HTERT RPE-1 (cell line): Measurements from ENCODE around the gene SYNPR.

Experiments used
- in situ Hi-C: fragments of 300-500 bp; cut with MboI; formaldehyde crosslinking; loops from 4 replicates; pipeline ENCODE4 v1.14.3; 2020; ENCODE audit warnings: low sequenced_read_pairs

The SYNPR gene

DNA sequence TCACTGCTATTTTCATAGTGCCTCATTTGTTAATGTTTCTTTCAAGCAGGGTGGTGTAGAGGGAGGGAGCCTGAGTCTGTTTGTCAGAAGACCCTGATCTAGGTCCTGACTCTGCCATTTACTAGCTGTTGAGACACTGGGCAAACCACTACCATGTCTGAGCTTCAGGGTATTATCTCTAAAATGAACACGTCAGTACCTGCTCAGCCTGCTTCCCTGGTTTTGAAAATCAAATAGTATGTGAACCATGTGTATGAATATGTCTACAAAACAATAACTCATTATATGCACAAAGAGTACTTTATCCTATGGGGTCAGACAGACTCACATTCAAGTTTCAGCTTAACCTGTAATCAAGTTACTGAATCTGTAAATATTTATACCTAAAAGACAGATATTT is 25.1 kb downstream of the SYNPR start:
- in situ Hi-C loops: no loop called here

DNA sequence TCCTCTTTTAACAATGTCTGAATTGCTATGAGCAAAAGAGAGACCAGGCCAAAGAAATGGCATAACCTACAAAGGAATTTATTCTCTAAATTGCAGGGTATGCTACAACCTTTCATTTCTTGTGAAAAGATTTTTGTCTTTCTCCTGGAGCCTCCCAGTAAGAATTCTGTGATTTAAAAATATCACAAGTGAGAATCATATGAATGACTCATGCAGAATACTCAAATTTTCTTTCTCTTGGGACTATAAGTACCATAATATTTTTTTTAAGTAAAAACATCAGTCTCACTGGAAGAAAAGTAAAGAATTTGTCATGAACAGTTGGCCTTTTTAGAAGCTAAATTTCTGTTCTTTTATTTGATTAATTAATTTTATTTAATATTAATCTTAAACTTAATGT is 26.3 kb downstream of the SYNPR start:
- in situ Hi-C loops: no loop called here

DNA sequence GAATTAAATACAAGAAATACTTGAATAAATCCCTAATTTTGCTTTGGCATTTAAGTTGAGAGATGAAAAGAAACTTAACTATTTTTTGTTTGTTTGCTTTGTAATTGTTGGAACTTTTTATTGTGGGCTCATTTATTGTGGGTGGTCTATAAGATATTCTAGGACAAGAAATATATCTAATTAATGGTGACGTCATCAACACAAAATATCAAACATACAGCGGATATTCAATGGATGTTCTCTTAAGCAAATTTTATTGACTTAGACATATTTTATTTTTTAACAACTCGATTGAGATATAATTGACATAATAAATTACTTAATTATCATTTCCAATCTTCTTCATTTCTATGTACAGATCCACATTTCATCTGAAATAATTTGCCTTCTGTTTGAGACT is 30.0 kb downstream of the SYNPR start:
- in situ Hi-C loops: no loop called here

DNA sequence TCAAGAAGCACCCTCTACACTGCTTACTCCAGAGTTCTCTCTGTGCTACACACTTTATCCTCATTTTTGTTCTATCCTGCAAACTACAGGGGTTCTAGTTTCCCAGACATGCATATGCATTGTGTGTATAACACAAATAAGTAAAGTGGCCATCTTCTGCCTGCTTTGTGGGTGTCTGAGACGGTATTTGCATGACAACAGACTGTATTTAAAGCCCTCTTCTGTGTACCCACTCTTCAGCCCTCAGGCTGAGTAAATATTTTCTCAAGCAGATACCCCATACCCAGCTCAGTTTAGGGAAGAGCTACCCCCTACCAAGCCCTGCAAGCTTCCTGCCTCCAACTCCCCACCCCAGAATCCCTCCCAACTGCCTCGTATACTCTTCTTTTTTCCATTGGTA is 31.7 kb downstream of the SYNPR start:
- in situ Hi-C loops: no loop called here

DNA sequence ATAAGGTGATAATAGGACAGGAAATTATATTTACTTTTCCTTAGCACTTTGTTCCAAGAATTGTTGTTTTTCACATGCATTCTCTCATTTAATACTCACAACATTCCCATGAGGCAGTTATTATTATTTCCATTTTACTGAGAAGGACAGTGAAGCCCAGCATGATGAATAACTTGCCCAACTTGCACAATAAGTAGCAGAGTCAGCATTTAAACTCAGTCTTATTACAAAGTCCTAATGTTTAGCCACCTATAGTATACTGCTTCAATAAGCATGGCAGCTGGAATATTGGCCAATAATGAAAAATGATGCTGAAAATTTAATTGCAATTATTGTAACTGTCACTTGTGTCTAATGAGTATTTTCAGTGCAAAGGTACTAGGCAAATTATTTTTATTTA is 45.7 kb downstream of the SYNPR start:
- in situ Hi-C loops: no loop called here

DNA sequence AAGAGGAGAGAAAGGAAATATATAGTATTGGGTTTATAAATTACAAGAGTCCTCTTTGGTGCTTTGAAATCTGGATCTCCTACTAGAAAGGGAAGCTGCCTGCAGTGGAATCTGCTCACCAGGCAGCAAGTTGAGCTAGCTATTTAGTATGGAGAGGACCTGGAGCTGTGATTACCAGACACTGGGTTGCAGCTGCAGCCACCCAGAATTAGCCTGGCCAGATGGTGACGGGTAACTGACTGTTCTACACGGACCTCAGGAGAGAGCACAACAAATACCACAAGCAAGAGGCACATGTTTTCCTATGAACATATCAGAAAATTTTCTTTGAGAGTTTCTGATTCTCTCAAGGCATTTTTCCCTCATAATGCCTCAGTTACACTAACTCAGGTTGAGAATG is 46.5 kb downstream of the SYNPR start:
- in situ Hi-C loops: no loop called here

DNA sequence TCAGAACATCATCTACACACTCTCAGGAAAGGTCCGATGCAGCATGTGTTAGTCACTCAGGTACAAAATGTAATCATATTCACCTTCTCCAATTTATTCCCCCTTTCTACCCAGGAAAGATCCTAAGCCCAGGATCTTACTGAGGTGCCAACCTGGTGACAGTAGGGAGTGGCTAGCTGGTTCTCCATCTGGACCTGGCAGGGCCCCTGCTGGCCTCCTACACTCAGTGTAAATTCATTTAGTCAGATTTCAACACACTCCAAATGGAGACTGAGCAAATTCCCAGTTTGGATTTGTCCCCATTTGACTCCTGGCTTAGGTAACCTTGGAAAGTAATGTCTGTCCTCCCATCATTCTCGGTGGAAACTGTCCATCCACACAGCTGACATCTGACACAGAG is 47.3 kb downstream of the SYNPR start:
- in situ Hi-C loops: no loop called here

DNA sequence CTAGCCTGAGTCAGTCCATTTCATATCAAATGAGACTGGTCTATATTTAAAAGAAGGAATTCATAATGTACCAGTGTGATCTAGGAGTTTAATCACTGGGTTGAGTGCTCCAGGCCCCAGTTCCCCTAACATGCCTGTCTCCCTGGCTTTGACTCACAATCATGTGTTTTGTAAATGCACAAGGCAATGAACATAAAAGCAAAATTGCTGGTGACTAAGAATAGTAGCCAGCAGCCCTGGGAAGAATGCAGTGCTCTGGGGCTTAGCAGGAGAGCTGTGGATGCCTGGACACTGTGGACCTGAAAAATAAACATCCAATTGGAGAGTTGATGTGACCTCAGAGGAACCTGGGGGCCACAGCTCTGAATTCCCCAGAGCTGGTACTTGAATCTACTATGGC is 50.3 kb downstream of the SYNPR start:
- in situ Hi-C loops: no loop called here

DNA sequence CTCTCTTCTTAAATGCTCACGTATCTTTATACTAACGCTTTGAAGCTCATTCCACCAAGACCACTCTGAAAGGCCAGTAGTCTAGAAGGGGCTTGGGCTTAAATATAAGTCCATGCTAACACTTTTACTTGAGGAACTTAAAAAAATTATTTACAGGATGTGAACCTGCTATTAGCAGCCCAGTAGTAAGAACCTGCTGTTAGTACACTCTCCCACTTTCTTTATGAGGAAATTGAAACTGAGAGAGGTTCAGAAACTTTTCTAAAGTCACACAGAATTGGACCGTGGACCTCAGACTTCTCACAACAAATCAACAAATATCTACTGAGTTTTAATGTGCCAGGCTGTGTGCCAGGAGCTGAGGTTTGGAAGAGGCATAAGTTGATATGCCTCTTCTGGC is 53.4 kb downstream of the SYNPR start:
- in situ Hi-C loops: no loop called here

DNA sequence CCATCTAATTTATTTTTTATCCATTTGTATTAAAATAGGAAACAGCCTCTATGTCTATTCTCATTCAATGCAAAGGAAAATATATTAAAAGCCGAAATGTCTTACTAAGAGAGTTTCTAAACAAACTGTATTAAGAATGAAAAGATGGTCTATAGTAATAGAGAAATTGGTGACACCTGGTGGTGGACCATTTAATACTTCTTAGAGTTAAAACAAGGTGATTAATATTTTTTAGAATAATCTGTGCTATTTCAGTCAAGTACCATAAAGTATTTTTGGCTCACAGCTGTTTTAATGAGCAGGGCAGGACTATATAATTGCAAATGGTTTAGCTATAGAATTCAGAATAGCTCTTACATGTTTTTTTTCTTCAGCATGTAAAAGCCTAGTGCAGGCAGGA is 55.7 kb downstream of the SYNPR start:
- in situ Hi-C loops: no loop called here

DNA sequence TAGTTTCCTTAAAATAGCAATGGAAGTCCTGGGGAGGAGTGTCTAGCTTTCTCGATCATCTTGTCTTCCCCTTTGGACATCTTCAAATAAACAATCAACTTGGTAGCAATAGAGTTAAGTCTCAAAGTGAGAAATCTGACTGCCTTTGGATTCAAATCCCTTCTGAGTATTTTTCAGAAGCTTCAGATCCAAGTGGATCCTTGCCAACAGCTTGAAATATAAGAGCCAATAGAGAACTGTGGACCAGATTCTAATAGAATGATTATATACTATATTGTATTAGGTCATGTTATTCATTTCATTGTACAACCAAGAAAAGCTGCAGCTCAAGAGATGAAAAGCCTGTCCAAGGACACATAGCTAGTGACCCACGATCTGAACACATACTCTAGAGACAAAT is 60.2 kb downstream of the SYNPR start:
- in situ Hi-C loops: no loop called here

DNA sequence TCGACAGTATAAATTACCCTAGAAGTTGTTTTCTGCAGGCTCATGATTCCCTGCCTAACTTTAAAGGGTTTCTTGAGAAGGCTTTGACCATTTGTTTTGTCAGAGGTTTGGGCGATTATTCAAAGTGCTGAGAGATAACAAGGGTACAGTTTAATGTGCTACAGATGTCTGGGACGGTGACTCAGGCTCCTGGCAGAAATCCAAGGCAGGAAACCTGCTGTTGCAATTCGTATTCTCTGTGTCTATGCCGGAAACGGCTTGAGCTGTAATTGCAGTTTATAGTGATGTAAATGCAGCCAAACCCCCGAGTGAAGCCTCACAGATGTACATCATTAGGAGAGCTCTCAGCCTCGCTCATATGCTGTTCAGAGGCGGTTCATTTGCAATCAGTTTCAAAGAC is 65.6 kb downstream of the SYNPR start:
- in situ Hi-C loops: no loop called here

DNA sequence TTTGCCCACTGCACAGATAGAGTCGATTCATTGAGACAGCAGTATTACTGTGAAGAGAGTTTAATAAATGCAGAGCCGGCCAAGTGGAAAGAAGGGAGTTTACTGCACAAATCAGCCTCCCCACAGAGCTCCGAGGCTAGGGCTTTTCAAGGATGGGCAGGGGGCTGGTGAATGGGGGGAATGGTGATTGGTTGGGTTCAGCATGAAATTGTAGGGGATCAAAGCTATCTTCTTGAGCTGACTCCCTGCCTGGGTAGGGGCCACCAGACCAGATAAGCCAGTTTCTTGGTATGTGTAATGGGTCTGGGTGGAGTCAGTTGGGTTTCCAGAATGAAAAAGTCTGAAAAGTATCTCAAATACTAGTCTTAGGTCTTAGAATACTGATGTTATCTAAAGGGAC is 66.6 kb downstream of the SYNPR start:
- in situ Hi-C loops: no loop called here

DNA sequence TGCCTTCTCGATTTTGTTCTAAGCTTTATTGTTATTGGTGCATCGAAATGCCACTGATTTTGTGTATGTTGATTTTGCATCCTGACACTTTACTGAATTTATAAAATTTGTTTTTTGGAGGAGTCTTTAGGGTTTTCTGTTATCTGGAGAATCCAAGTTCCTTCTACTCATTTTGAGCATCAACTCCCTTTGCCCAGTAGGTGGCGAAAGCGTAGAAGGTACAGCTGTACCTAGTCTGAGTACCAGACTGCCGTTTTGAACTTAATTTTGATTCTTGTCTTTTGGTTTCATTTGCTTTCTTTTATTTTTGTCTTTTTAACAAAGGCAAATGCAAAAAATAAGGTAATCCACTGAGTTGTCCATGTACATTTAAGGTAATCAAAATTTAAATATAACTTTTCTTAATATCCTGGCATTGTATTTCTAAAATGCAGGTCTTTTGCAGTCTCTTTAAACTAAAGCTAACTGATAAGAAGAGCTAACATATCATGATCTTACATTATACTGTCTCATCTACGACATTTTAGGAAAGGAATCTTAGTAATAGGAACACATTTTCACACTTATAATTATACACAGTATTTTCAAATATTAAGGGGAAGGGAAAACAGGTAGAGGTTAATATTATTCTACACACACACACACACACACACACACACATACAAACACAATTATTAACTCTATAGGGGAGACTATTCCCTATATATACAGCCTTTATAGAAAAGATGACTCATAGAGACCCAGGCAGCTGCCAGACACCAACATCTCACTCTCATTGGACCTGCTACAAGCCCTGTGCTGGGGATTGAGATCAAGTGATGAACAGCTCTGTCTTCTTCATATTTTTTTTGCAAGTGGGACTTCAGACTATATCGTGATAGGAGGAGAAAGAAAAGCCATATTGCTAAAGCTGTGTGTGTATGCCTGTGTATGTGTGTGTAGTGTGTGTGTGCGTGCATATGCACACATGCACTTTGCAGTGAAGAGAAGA is 71.8 kb downstream of the SYNPR start:
- in situ Hi-C loops: loop anchor here (25.0 kb wide), 1 partner anchor 462 kb away; the partner anchor contains the start of gene C3orf49

DNA sequence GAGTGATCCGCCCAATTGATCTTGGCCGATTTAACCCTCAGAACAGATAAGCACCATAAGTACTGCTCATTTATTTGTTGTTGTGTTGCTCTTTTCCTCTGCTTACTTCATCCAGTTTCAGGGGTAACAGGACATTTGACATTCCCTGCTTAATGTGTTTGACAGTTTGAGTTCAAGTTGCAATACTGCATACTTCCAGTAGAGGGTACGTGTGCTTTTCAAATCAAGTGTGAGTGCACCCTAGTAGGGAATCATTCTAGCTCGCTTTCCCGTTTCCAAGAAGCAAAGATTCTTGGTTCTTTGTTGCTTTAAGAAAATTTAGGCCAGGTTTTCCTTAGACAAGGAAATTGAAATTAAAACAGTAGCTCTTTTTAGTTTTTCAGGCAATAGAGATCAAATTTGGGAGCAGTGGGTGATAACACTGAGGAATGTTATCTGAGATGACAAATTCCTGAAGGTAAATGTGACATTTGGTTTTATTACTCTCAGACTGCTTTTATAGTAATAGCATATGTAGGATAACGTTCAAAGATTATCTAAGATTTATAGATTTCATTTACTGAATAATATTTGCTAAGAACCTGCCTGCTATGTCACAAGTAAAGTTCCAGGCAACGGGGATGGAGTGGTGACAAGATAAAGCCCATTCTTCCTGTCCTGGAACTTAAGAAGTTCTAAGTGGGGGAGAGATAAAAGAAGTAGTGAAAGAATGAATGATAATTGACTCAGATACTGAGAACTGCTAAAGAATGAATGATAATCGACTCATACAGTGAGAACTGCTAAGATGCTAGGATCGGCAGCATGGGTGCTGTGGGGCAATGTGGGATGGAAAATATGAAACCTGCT is 73.3 kb downstream of the SYNPR start:
- in situ Hi-C loops: loop anchor here (25.0 kb wide), 1 partner anchor 461 kb away; the partner anchor contains the start of gene C3orf49

DNA sequence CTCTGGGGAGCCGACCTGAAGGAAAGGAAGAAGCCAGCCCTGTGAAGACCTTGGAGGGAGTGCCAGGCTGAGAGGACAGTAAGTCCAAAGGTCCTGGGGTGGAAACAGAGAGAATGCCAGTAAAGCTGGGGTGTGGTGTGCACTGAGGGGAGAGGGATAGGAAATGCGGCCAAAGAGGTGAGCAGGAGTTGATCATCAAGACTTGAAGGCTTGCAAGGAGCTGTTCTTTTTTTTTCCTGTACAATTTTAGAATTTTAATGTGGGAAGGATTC is 73.8 kb downstream of the SYNPR start:
- in situ Hi-C loops: loop anchor here (25.0 kb wide), 1 partner anchor 460 kb away; the partner anchor contains the start of gene C3orf49

DNA sequence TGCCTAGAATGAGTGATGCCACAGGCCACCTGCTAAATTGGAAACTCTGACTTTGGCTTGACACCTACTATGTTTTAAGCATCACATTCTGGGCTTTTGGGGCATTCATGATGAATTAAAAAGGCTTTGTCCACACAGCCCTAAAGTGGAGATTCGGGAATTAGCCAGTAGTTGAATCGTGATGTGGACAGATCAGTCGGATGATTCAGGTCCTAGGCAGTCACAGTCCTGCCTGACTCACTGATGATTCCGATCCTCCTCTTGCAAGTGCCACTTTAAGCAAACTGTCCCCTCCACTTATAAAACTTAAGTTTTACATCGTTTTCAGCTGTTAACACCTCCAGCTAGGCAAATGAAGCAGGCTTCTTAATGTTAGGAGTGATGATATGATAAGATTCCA is 75.3 kb downstream of the SYNPR start:
- in situ Hi-C loops: loop anchor here (25.0 kb wide), 1 partner anchor 459 kb away; the partner anchor contains the start of gene C3orf49

DNA sequence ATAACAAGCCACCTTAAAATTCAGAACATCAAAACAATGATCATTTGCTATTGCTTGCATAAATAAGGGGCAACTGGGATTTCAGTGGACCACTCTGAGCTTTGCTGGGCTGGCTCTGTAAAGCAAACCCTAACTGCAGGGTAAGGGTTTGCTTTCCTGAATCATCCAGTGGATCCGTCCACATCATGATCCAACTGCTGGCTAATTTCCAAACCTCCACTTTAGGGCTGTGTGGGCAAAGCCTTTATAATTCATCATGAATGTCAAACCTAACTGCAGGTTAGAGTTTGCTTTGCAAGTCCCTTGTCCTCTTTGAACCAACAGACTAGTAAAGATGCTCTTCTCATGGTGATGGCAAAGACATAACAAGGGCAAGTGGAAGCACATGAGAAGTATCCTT is 76.1 kb downstream of the SYNPR start:
- in situ Hi-C loops: loop anchor here (25.0 kb wide), 1 partner anchor 458 kb away; the partner anchor contains the start of gene C3orf49

DNA sequence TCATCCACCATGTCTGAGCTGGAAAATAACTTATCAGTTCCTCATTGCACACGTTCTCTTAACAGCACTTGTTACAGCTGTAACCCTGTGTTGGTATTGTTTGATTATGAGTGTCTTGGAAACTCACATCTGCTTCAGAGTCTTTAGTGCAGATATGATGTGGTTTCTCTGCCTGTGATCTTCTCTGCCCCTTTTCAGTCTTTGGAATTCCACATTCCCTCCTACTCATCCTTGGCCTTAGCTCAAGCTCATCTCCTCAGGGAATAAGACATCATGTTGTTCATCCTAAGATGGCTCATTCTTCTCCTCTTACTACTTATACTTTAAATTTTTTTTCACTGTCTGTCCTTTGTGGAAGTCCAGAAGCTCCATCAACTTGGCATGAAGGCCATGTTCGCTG is 77.7 kb downstream of the SYNPR start:
- in situ Hi-C loops: loop anchor here (25.0 kb wide), 1 partner anchor 456 kb away; the partner anchor contains the start of gene C3orf49

DNA sequence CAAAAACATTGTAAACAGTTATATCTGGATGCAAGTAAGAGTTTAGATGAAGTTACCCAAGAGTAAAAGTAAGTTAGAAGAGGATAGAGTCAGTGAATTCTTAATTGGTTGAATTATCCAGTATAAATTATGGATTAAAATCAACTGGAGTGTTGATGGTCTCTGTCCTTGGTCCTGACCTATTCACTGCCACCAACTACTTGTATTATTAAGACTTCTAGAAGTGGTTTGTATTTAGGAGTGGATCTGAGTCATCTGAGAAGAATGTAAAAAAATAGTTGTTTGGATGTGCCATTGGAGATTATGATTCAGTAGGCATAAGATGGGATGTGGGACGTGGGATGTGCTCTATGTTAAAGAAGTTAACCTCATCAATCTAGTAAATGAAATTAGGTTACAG is 86.4 kb downstream of the SYNPR start:
- in situ Hi-C loops: loop anchor here (25.0 kb wide), 1 partner anchor 448 kb away; the partner anchor contains the start of gene C3orf49

DNA sequence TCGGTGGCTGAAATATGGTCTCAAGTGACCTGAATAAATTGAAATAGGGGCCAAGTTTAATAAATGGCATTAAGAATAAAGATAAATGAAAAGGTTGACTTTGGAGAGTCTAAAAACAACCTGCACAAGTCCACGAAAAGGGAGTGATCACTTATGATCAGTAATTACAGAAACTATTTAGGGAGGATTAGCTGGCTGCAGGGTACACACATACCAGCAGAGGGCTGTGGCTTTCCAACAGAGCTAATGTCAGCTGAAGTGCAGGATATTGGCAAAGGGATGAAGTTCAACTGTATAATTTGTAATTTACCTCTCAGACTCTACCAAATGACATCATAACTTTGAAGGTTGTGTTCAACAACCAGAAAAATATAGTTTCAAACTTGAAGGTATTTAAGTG is 86.8 kb downstream of the SYNPR start:
- in situ Hi-C loops: loop anchor here (25.0 kb wide), 1 partner anchor 447 kb away; the partner anchor contains the start of gene C3orf49
